Gastroesophageal sphincter (tissue), 4 donors: Measurements from ENCODE around the gene NGEF. TPM values are rescaled to one million over a fixed set of nuclear protein-coding genes. Genes with fewer than 3 reads are reported as not detected.
"Not testable (repeated sequence)": the region's sequence is repeated elsewhere in the genome, so short reads cannot be mapped to it uniquely, and the experiment has no call there.

Experiments
- ATAC-seq: fragments of 150-250 bp; one replicate; pipeline ENCODE4 v1.9.1; 2016; ENCODE audit warnings: mild to moderate bottlenecking, moderate library complexity
- H3K27ac ChIP-seq, 4 donors: fragments of 200-600 bp; sonication (generic) in 3 of 4; 1 replicate in 3 of 4; 2 replicates in 1 of 4; pipeline ENCODE4 v1.5.1; 2016 to 2019
- H3K27me3 ChIP-seq: fragments of 200-600 bp; sonication (generic); one replicate; pipeline ENCODE4 v1.5.1; 2019
- H3K36me3 ChIP-seq, 2 donors: fragments of 200-600 bp; sonication (generic); one replicate each; pipeline ENCODE4 v1.5.1; 2019; ENCODE audit warnings: control low read depth in 1 of 2
- H3K4me1 ChIP-seq, 3 donors: fragments of 200-600 bp; sonication (generic); 1 replicate in 2 of 3; 2 replicates in 1 of 3; pipeline ENCODE4 v1.5.1; 2016 to 2019; ENCODE audit warnings: control low read depth in 2 of 3
- H3K4me3 ChIP-seq, 2 donors: fragments of 200-600 bp; sonication (generic); one replicate each; pipeline ENCODE4 v1.5.1; 2019; ENCODE audit warnings: mild to moderate bottlenecking in 1 of 2, moderate library complexity in 1 of 2
- H3K9me3 ChIP-seq, 3 donors: fragments of 200-600 bp; sonication (generic); one replicate each; pipeline ENCODE4 v1.5.1; 2017 to 2019; ENCODE audit warnings: control low read depth in 2 of 3
- CTCF ChIP-seq, 4 experiments: fragments of 200-600 bp in 2 of 4; fragments of 450-650 bp in 2 of 4; sonication (generic) in 1 of 4; IDR thresholded peaks; one replicate each; pipeline ENCODE4 v1.5.1; 2017 to 2019; ENCODE audit warnings: antibody characterized with exemption in 4 of 4, mild to moderate bottlenecking in 2 of 4, moderate library complexity in 2 of 4
- EP300 ChIP-seq: sonication (generic); formaldehyde crosslinking; IDR thresholded peaks from one replicate; pipeline ENCODE4 v1.6.1; 2017; ENCODE audit warnings: antibody characterized with exemption, mild to moderate bottlenecking
- POLR2A ChIP-seq, 2 donors: fragments of 450-650 bp; IDR thresholded peaks; one replicate each; pipeline ENCODE4 v1.6.1; 2017; ENCODE audit warnings: antibody characterized with exemption in 2 of 2, mild to moderate bottlenecking in 2 of 2, moderate library complexity in 1 of 2
- POLR2AphosphoS5 ChIP-seq: sonication (generic); formaldehyde crosslinking; IDR thresholded peaks from one replicate; pipeline ENCODE4 v1.6.1; 2017; ENCODE audit warnings: antibody characterized with exemption
- WGBS, 2 donors: methylation state at CpG; one replicate each; pipeline ENCODE4 v1.1.5; 2018; ENCODE audit warnings: low coverage in 1 of 2; 5-methylcytosine and 5-hydroxymethylcytosine counted together
- total RNA-seq, 4 donors: library from RNA; depleted of rRNA; stranded (reverse); fragments of >200 nt; gene quantifications; one replicate each; pipeline ENCODE4 v1.1.0, GENCODE V29; 2016

Gene NGEF
- total RNA-seq, 4 donors from 2014 or later, result 0.40 to 0.49 (median 0.46) TPM; not detected in 1

DNA sequence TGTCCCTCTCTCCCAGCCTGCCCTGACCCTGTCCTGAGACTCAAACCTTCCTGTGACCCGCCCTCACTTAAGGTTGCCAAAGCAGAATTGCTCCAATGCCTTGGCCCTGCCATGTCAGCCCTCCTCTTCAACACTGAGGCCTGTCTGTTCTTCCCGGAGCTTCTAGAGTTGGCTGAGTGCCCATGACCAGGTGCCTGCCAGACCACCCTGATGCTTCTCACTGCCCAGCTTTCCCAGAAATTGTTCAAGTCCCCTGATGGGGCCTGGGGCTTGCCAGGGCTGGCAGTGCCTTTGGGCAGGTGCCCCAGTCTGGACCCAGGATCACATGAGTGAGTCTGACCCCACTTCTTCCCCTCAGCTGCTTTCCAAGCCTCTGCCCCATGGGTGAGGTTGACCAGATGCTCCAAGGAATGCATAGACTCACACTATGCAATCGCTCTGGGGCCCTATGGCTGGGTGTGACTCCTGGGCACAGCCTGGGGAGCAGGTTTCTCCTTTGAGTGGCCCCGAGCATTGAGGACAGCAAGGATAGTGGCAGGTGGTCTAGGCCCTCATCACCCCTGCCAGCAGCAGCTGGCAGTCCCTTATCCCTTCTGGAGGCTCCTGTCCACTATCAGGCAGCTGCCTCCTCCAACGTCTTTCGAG lies 44.0 kb upstream of the NGEF start:
- Histone ChIP-seq H3K36me3 (no peaks in the 10 kb centered on the region), H3K27ac (no peak overlapping the region), H3K4me1 (peaks cover 0 to 25% (median 0%) of the 10 kb centered on the region in 3 donors), H3K4me3 (no peak overlapping the region), H3K27me3 (peaks cover 28% of the 10 kb centered on the region), H3K9me3 (no peaks in the 10 kb centered on the region)
- TF ChIP-seq EP300, result no peak
- TF ChIP-seq POLR2A (IDR thresholded peaks at IDR 0.05), result no peak
- no peak for TF ChIP-seq POLR2AphosphoS5
- TF ChIP-seq CTCF (IDR thresholded peaks at IDR 0.05), result no peak
- no peak for ATAC-seq
- 49% methylated on average over 2 of the region's 6 CpGs; no CpG with 5 or more reads in 1 of the 2 donors for WGBS, 2 donors

GRCh38 chr2:233055362-233055761 lies 42.3 kb upstream of the NGEF start:
- Histone ChIP-seq H3K36me3 (no peaks in the 10 kb centered on the region), H3K9me3 (no peaks in the 10 kb centered on the region), H3K27me3 (peaks cover 43% of the 10 kb centered on the region), H3K27ac (no peak overlapping the region), H3K4me1 (peaks cover 0 to 14% (median 0%) of the 10 kb centered on the region in 3 donors), H3K4me3 (no peak overlapping the region)
- no peak for ATAC-seq
- TF ChIP-seq POLR2A (IDR thresholded peaks at IDR 0.05) (no peak), POLR2AphosphoS5 (no peak), CTCF (IDR thresholded peaks at IDR 0.05) (no peak), EP300 (no peak)
- 100% methylated on average over 1 of the region's 2 CpGs; no CpG with 5 or more reads in 1 of the 2 donors for WGBS, 2 donors

DNA sequence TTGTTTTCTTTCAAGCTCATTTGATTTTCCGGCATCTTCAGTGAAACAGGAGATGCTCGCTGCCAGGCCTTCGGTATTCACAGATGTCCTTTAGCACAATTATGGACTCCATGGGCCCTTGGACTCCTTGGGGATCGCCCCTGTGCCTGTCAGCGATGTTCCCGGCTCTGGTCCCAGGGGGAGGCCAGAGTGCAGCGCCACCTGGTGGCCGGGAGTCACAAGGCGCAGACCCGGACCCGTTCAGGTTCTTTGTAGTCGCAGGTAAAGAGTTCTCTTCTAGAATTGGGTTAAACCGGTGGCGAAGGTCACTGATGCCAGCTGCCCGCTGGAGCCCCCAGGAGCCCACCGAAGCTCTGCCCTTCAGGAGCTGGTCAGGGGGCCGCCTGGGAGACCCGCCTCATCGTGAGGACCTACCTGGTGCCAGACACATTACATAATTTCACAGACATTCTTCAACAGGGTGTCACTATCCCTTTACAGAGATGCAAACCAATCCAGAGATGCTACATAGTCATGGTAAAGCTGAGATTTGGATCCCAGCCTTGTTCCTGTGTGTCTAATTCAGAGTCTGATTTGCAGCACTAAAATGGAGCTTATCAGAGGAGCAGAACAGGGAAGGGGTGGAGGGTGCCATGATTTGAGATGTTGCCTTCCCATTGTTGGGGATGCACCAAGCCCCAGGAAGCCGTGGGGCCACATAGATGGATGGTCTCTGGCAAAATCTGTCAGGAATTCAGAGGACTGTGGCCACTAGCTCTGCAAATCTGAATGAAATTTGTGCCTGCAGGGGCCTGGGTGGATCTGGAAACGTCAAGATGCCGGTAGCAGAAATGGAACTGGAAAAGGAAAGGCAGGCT lies 41.1 kb upstream of the NGEF start:
- ATAC-seq, result no peak
- no peaks in the 10 kb centered on the region for H3K9me3 ChIP-seq
- H3K4me1 ChIP-seq, result peaks cover 0 to 8% (median 0%) of the 10 kb centered on the region in 3 donors
- H3K27me3 ChIP-seq, result peaks cover 44% of the 10 kb centered on the region
- WGBS, 2 donors, result 42 to 46% methylated on average over 2 to 7 of the region's 22 CpGs
- H3K4me3 ChIP-seq, result no peak overlapping the region
- no peak for TF ChIP-seq POLR2AphosphoS5
- TF ChIP-seq POLR2A (IDR thresholded peaks at IDR 0.05), result no peak
- peak in 3 of 4 experiments; percentile 63 to 81 (median 64) for TF ChIP-seq CTCF (IDR thresholded peaks at IDR 0.05)
- no peak for TF ChIP-seq EP300
- H3K27ac ChIP-seq, result no peak overlapping the region
- H3K36me3 ChIP-seq, result no peaks in the 10 kb centered on the region

- H3K27me3 ChIP-seq, result peaks cover 60% of the 10 kb centered on the region
- not testable (repeated sequence) for H3K4me3 ChIP-seq, H3K27ac ChIP-seq, ATAC-seq, H3K4me1 ChIP-seq, H3K36me3 ChIP-seq, H3K9me3 ChIP-seq
- 98% methylated on average over 4 of the region's 4 CpGs for WGBS, 2 donors
These were observed 39.5 kb upstream of the NGEF start for GRCh38 chr2:233052517-233052916.

- Histone ChIP-seq H3K36me3 (no peaks in the 10 kb centered on the region), H3K4me1 (peaks cover 0 to 5% (median 0%) of the 10 kb centered on the region in 3 donors), H3K27ac (peak overlapping the region in 3 of 4 donors; percentile 3 to 57 (median 44)), H3K4me3 (no peak overlapping the region), H3K27me3 (peaks cover 65% of the 10 kb centered on the region), H3K9me3 (no peaks in the 10 kb centered on the region)
- ATAC-seq, result peak; percentile 84
- 34 to 35% methylated on average over 12 to 18 of the region's 24 CpGs for WGBS, 2 donors
- TF ChIP-seq POLR2AphosphoS5 (peak; percentile 8), EP300 (no peak), CTCF (IDR thresholded peaks at IDR 0.05) (no peak), POLR2A (IDR thresholded peaks at IDR 0.05) (no peak)
These were observed 38.4 kb upstream of the NGEF start for GRCh38 chr2:233051241-233052149.
